CD4-positive, alpha-beta T cell (primary cell): Measurements from ENCODE around the gene ONECUT3. TPM values are rescaled to one million over a fixed set of nuclear protein-coding genes. Genes with fewer than 3 reads are reported as not detected.

Source experiments
- ATAC-seq: fragments of 200-7000 bp; cut with Tn5 transposase; one replicate; pipeline ENCODE4 v1.10.0; 2022; ENCODE audit warnings: mild to moderate bottlenecking; ENCODE audit not compliant: poor library complexity
- CTCF ChIA-PET: fragments of 350-600 bp; sonication (Branson Sonifier 250); formaldehyde crosslinking; loops from one replicate; lab custom pipeline; 2021; ENCODE audit warnings: antibody characterized with exemption, inconsistent platforms; lab: Charles Lee
- POLR2A ChIA-PET: fragments of 350-600 bp; sonication (Branson Sonifier 250); formaldehyde crosslinking; loops from one replicate; lab custom pipeline; 2021; ENCODE audit warnings: antibody characterized with exemption, inconsistent platforms; lab: Charles Lee
- DNase-seq, 14 experiments: peaks; one replicate each; pipeline ENCODE4 v3.0.0-alpha.2; 2013 to 2020; ENCODE audit warnings: mixed read lengths in 2 of 14
- H3K27ac ChIP-seq, 2 donors: one replicate each; pipeline versions ENCODE4 v1.5.1 to v1.7.0; 2013; ENCODE audit warnings: low read length in 2 of 2, low read depth in 1 of 2, mild to moderate bottlenecking in 1 of 2
- H3K27me3 ChIP-seq, 2 experiments: 1 replicate in 1 of 2; 2 replicates in 1 of 2; pipeline versions ENCODE4 v1.6.1 to v1.7.0; 2013; ENCODE audit warnings: low read length in 2 of 2, control low read depth in 1 of 2, mild to moderate bottlenecking in 1 of 2, moderate library complexity in 1 of 2; ENCODE audit not compliant: insufficient read depth in 2 of 2, control insufficient read depth in 1 of 2
- H3K36me3 ChIP-seq: one replicate; pipeline ENCODE4 v1.6.1; 2013; ENCODE audit warnings: low read length, control low read depth; ENCODE audit not compliant: insufficient read depth
- H3K4me1 ChIP-seq: one replicate; pipeline ENCODE4 v1.6.1; 2013; ENCODE audit warnings: low read length, control low read depth; ENCODE audit not compliant: insufficient read depth
- H3K4me3 ChIP-seq: one replicate; pipeline ENCODE4 v1.5.1; 2013; ENCODE audit warnings: mild to moderate bottlenecking, low read length, moderate library complexity
- H3K9me3 ChIP-seq, 2 experiments: 1 replicate in 1 of 2; 2 replicates in 1 of 2; pipeline versions ENCODE4 v1.6.1 to v1.7.0; 2013; ENCODE audit warnings: low read length in 2 of 2, mild to moderate bottlenecking in 2 of 2, control low read depth in 1 of 2, moderate library complexity in 1 of 2; ENCODE audit not compliant: control insufficient read depth in 1 of 2, insufficient read depth in 1 of 2
- H3K27ac Mint-ChIP-seq: one replicate; pipeline ENCODE4 v1.8.0; 2020; ENCODE audit warnings: mixed read lengths
- H3K27me3 Mint-ChIP-seq: one replicate; pipeline ENCODE4 v1.8.0; 2021; ENCODE audit warnings: mixed read lengths
- H3K36me3 Mint-ChIP-seq: one replicate; pipeline ENCODE4 v1.8.0; 2021; ENCODE audit warnings: low read depth, mixed read lengths
- H3K4me1 Mint-ChIP-seq: one replicate; pipeline ENCODE4 v1.8.0; 2021; ENCODE audit warnings: low read depth, mixed read lengths
- H3K4me3 Mint-ChIP-seq: one replicate; pipeline ENCODE4 v1.8.0; 2020; ENCODE audit warnings: mild to moderate bottlenecking, mixed read lengths
- H3K9me3 Mint-ChIP-seq: one replicate; pipeline ENCODE4 v1.8.0; 2020; ENCODE audit warnings: mixed read lengths
- intact Hi-C, 2 experiments: fragments of 100-400 bp; cut with DNase I in 1 of 2; cut with micrococcal nuclease in 1 of 2; formaldehyde crosslinking; loops; one replicate each; pipeline versions ENCODE4 v1.15.1 to v1.9.0; 2023 to 2025; cut with DNase I, micrococcal nuclease
- total RNA-seq, 174 experiments: library from RNA in 2 of 174; stranded (reverse) in 2 of 174; gene quantifications; one replicate each; pipeline ENCODE4 v1.2.3 and lab custom pipeline; 2021 to 2026
- TF ChIP-seq, protein P1 (sequence below): fragments of 200-600 bp; IDR thresholded peaks from one replicate; pipeline ENCODE4 v1.8.0; 2022; ENCODE audit warnings: antibody characterized with exemption, mild to moderate bottlenecking

Gene ONECUT3
- total RNA-seq, 2 experiments from 2014 or later, result not detected

- Mint-ChIP-seq H3K36me3 (no peaks in the 10 kb centered on the region), H3K4me3 (peak overlapping the region; percentile 45), H3K9me3 (no peaks in the 10 kb centered on the region), H3K4me1 (peaks cover 9% of the 10 kb centered on the region), H3K27me3 (peaks cover 59% of the 10 kb centered on the region), H3K27ac (no peak overlapping the region)
- Histone ChIP-seq H3K4me1 (peaks cover 43% of the 10 kb centered on the region), H3K36me3 (no peaks in the 10 kb centered on the region), H3K4me3 (no peak overlapping the region), H3K27ac (no peak overlapping the region), H3K27me3 (peaks cover 74 to 80% of the 10 kb centered on the region in 2 experiments), H3K9me3 (peaks cover 0 to 63% of the 10 kb centered on the region in 2 experiments)
- TF ChIP-seq, protein P1, sequence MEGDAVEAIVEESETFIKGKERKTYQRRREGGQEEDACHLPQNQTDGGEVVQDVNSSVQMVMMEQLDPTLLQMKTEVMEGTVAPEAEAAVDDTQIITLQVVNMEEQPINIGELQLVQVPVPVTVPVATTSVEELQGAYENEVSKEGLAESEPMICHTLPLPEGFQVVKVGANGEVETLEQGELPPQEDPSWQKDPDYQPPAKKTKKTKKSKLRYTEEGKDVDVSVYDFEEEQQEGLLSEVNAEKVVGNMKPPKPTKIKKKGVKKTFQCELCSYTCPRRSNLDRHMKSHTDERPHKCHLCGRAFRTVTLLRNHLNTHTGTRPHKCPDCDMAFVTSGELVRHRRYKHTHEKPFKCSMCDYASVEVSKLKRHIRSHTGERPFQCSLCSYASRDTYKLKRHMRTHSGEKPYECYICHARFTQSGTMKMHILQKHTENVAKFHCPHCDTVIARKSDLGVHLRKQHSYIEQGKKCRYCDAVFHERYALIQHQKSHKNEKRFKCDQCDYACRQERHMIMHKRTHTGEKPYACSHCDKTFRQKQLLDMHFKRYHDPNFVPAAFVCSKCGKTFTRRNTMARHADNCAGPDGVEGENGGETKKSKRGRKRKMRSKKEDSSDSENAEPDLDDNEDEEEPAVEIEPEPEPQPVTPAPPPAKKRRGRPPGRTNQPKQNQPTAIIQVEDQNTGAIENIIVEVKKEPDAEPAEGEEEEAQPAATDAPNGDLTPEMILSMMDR, result no peak
- intact Hi-C loops, result no loop called here
- DNase-seq (no peak), ATAC-seq (no peak)
- CTCF ChIA-PET, result no interaction called here
- POLR2A ChIA-PET, result no interaction called here
Observed at GRCh38 chr19:1749373-1750342, 3.6 kb upstream of the ONECUT3 start.

DNA sequence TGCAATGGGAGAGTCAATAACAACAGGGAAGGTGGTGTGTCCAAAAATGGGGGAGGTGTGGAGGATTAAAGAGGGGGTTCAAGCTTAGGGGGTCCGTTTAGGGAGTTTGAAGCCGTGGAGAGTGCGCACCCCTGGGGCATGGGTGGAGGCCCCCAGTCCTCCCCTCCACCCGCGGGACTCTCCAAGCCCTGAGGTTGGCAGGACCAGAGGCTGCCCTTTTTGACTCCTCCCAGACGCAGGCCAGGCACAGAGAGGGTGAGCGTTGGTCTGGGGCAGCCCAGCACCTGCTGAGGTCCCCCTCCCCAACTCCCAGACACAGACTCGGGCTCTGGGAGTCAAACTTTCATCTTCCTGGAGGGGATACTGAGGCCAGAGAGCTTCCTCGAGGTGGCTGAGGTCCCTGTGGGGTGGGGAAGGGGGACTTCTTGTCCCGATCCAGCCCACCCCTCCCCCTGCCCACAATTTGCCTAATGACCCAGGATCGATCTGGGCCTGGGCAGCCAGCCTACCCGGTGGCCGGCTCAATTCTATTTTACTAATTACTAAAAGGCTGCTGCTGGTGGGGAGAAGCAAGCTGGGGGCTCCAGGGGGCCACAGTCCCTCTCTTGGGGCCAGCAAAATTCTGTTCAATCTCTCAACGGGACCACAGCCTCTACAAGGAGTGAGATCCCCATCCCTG lies 2.8 kb upstream of the ONECUT3 start:
- ATAC-seq (no peak), DNase-seq (no peak)
- no peaks in the 10 kb centered on the region for H3K9me3 Mint-ChIP-seq
- peaks cover 56% of the 10 kb centered on the region for H3K27me3 Mint-ChIP-seq
- Histone ChIP-seq H3K9me3 (peaks cover 0 to 55% of the 10 kb centered on the region in 2 experiments), H3K27ac (no peak overlapping the region), H3K4me3 (no peak overlapping the region), H3K36me3 (no peaks in the 10 kb centered on the region), H3K27me3 (peaks cover 69 to 77% of the 10 kb centered on the region in 2 experiments), H3K4me1 (peaks cover 47% of the 10 kb centered on the region)
- no peak overlapping the region for H3K27ac Mint-ChIP-seq
- no peak overlapping the region for H3K4me3 Mint-ChIP-seq
- ChIA-PET POLR2A (no interaction called here), CTCF (no interaction called here)
- intact Hi-C loops, result no loop called here
- peaks cover 9% of the 10 kb centered on the region for H3K4me1 Mint-ChIP-seq
- H3K36me3 Mint-ChIP-seq, result no peaks in the 10 kb centered on the region
- TF ChIP-seq, protein P1, result no peak

GRCh38 chr19:1751367-1752008 lies 1.8 kb upstream of the ONECUT3 start:
- Mint-ChIP-seq H3K27me3 (peaks cover 61% of the 10 kb centered on the region), H3K36me3 (no peaks in the 10 kb centered on the region), H3K9me3 (no peaks in the 10 kb centered on the region), H3K4me3 (no peak overlapping the region), H3K27ac (no peak overlapping the region), H3K4me1 (peaks cover 9% of the 10 kb centered on the region)
- H3K27ac ChIP-seq, result no peak overlapping the region
- peaks cover 74 to 80% of the 10 kb centered on the region in 2 experiments for H3K27me3 ChIP-seq
- intact Hi-C loops, result no loop called here
- ChIA-PET POLR2A (no interaction called here), CTCF (no interaction called here)
- TF ChIP-seq, protein P1, result no peak
- peaks cover 55% of the 10 kb centered on the region for H3K4me1 ChIP-seq
- ATAC-seq (no peak), DNase-seq (no peak)
- H3K9me3 ChIP-seq, result peaks cover 0 to 62% of the 10 kb centered on the region in 2 experiments
- no peaks in the 10 kb centered on the region for H3K36me3 ChIP-seq
- no peak overlapping the region for H3K4me3 ChIP-seq
